Posterior vena cava (tissue), 2 donors: ENCODE results near the gene PRKCH. TPM values are rescaled to one million over a fixed set of nuclear protein-coding genes. Genes with fewer than 3 reads are reported as not detected.

Source experiments
- DNase-seq: peaks from one replicate; pipeline ENCODE4 v3.0.0-alpha.2; 2020; ENCODE audit warnings: low spot score
- intact Hi-C, 2 donors: fragments of 100-400 bp; cut with DNase I; formaldehyde crosslinking; loops; one replicate each; pipeline versions ENCODE4 v1.14.1 to v1.14.2; 2022 to 2023
- total RNA-seq, 2 donors: library from RNA; stranded (reverse); fragmentation: NEBNext Ultra II Directional; extraction: Animal tissue kit (Norgen Biotek cat#: 25700); gene quantifications; one replicate each; pipeline ENCODE4 v1.2.1, GENCODE V29; 2021
- donor health status: DM: yes; HTN: yes; CAD: no.
- donor health status: DM: yes; HTN: yes; CAD: no.

Gene PRKCH
- total RNA-seq, 2 donors from 2014 or later, result 37.3 to 37.5 TPM

DNA sequence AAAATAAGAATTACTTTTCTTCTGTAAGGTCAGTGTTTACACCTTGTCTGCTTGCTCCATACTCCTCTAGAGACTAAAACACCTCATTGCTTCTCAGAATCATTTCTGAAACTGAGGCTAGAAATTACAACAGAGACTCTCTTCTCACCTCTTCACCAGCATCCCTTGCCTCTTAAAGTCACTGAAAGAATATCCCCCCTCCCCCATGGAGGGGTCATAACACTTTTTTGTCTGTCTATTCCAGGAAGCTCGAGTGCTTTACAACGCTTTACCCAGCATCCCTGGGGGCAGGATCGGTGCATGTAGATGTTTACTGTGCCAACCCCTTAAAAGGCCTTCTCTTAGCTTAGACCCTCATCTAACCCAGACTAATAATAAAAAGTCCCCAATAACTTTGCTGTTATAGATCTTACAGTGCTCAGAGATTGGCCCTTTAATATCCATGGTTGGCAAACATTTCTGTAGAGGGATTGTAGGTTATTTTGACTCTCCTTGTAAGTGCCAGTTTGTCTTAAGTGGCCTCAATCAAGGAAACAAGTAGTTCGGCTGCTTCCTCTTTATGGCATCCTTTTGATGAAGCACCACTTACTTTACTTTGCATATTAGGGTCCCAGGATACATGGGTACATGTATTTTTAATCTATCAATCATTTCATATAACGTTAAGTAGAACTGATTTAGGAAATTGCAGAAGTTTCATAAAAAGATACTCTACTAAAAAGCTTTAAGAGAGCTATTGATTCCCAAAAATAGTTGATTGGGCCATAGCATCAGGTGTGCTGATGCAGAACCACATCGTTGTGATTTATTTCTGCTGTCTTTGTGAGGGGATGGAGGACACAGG, 29.3 kb downstream of the PRKCH start:
- intact Hi-C loops, result no loop called here
- DNase-seq, result no peak

DNA sequence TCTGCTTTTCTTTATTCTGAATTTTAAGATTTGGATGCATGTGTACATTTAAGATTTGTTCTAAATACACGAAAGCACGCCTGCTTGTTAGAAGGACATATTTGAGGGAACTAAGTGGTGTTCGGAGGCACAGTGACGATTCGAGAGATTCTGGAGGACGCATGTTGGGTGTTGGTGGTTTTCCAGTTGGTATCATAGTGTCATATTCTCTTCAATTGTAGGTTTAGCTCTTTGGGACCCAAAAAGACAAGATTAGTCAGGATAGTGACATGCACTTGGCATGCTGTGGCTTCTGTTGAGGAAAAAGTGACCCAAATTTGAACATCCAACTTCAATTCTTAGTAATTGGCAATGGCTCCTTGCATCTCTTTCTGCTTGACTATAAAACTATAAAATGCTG, 30.1 kb downstream of the PRKCH start:
- no peak for DNase-seq
- intact Hi-C loops, result no loop called here

DNA sequence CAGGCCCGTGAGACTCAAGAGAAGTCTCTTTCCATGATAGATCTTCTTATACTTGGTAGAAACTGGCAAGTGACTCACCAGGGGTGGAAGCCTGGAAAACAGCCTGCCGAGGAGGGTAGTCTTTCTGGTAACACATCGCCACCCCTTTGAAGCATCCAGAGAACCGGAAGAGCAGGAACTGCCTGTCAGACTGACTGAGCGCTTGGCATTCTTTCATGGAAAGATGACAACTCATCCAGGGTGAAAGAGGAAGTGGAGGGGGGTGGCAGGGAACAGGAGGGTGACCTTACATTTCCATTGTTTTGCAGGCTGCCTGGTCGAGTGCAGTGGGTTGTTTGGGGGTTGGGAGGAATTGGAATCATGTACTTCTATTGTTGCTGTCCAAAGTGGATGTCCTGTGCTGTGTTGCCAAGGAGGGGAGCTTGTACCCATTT, 34.5 kb downstream of the PRKCH start:
- no peak for DNase-seq
- intact Hi-C loops, result no loop called here

DNA sequence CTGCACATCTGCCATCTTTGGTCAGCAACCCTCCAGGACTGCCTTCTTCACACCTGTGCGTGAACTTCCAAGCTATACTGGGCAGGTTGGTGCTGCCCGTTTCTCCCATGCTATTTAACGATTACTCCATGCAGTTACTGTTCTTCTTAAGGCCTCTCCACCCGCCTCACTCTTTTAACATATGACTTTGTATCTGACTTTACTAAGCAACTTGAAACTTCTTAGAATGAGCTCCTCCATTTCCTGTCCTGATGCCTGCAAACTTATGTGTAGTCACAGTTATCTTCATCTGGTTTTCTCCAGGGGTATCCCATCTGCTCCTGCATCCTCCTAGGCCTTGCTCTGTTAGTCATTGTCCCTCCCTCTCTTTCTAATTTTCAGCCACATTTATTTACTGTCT, 35.7 kb downstream of the PRKCH start:
- DNase-seq, result no peak
- intact Hi-C loops, result no loop called here

DNA sequence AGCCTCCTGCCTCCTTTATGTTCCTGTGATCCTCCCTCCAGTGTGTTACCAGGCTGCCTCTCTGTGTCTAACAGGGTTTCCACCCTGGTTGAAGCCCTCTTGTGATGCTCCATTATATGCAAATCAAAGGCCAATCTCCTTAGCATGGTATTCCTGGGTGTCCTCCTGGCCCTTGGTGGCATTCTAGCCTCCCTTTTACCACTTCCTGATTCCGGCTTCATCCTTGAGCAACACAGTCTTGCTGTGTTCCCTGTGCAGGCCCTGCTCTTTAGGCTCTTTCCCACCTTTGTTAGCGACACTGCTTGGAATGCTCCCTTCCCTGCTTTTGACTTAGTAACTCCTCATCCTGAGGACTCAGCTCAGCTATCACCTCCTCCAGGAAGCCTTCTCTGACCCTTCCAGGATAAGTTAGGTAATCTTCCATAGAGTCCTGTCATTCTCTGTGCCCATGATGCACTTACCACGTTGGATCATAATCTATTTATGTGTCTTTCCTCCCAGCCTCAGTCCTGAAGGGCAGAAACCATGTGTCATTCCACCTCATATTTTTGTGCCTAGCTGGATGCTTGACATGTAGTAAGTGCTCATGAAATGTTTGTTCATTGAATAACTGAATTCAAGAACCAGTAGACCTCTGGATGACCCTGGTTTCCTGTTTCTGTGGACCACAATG, 37.3 kb downstream of the PRKCH start:
- intact Hi-C loops, result no loop called here
- DNase-seq, result no peak

DNA sequence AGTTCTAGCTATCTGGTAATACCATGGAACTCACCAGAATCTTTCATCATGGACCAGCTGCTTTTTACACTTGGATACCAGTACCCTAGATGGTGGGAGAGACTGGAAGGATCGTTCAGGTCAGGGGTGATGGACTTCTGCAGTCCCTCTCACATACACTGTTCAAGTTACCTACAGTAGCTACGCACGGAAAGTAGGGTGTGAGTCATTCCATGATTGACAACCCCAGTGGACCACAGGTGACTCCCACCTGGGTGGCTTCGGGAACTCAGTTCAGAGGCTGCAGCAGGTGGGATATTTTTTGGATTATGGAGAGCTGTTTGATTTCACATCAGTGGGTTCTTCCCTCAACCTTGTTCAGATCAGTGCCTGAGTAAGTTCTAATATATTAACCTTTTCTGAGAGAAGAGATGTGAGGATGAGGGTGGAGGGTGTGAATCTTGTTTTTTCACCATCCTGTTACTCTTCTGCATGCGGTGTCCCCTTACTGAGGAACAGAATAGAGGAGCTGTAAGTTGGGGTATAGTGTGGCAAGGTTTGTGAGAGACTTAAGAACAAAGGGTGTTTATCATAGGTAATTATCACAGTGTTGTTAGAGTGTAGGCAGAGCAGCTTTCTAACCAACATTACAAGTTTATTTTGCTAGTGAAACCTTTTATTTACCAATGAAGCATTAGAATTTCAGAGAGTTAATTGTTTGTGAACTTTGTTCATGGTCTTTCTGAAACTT, 39.6 kb downstream of the PRKCH start:
- no peak for DNase-seq
- intact Hi-C loops, result no loop called here

DNA sequence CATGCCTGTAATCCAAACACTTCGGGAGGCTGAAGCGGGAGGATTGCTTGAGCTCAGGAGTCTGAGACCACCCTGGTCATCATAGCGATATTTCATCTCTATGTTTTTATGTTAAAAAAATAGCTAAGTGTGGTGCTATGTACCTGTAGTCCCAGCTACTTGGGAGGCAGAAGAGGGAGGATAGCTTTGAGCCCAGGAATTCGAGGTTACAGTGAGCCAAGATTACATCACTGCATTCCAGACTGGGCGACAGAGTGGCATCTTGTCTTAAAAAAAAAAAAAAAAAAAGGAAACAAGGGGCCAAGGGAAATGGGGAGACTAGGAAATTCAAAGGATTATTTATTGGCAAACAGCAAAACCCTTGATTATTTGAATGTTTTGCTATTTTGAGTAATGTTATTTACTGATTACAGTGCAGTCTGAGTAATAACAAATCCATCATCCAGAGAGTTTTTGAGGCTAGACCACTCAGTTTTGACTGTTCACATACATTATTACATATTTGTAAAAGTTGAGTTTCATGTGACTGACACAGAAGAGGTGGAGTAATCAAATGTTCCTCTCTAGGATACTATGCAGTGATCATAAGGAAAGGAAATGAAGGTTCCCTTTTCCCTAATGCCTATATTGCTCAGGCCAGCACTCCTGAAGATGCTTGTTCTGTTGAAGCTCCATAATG, 40.8 kb downstream of the PRKCH start:
- intact Hi-C loops, result no loop called here
- no peak for DNase-seq

DNA sequence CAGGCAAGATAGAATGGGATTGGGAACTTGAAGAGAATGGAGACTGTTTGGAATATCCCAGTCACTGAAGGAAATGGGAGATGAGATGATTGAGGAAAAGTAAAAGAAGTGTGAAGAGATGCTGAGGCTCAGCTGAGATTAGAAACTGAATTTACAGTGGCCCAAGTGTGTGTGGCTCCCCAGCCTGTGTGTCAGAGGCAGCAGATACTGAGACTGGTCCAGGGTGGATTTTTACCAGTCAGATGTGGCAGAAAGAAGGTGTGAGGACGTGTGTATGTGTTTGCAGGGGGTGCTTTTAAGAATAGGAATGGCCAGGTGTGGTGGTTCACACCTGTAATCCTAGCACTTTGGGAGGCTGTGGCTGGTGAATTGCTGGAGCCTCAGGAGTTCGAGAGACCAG, 42.9 kb downstream of the PRKCH start:
- intact Hi-C loops, result no loop called here
- no peak for DNase-seq

DNA sequence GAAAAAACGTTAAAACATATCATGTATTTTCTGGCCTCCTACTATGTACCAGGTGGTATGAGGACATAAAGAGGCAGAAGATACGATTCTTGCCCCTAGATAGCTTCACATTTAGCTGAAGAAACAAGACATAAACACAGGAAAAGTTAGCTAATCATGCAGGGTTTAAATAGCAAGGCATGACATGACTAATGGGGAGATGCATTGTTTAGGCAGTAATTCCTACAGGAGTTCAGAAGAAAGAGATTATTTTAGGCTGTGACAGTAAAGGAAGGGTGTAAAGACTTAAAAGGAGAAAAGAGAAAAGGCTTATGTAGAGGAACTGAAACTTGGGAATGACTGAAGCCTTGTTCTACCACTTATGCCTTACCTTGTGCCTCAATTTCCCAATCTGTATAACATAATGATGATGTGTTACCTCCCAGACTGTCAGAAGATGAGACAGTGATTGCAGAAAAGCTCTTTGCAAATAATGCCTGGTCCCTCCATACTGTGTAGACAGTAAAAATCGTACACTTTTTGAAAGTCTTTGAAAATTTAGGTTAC, 44.4 kb downstream of the PRKCH start:
- no peak for DNase-seq
- intact Hi-C loops, result no loop called here

DNA sequence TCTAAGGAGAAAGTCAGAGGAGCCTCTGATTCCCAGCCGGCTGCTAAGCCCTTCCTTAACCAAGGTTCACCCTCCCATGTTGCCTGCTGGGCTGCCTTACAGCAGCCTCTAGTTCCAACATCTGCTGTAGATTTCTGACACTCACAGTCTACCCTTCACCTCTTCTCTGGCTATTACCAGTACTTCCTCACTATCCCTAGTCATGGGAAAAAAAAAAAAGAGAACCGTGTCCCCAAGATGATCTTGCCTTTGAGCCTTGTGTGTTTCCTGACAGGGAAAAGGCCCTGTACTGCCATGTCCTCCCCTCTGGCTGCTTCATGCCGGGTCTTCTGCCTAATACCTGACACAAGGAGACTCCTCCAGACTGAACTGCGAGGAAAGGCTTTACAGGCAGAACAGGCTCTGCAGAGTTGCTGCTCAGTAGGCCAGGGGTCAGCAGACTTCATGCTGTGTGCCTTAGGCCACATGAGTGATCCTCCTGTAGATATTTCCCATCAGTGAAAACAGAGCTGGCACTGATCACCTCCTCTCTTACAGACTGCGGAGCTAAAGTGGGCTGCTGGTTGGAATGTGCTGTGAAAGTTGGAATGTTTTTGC, 46.8 kb downstream of the PRKCH start:
- DNase-seq, result no peak
- intact Hi-C loops, result no loop called here

DNA sequence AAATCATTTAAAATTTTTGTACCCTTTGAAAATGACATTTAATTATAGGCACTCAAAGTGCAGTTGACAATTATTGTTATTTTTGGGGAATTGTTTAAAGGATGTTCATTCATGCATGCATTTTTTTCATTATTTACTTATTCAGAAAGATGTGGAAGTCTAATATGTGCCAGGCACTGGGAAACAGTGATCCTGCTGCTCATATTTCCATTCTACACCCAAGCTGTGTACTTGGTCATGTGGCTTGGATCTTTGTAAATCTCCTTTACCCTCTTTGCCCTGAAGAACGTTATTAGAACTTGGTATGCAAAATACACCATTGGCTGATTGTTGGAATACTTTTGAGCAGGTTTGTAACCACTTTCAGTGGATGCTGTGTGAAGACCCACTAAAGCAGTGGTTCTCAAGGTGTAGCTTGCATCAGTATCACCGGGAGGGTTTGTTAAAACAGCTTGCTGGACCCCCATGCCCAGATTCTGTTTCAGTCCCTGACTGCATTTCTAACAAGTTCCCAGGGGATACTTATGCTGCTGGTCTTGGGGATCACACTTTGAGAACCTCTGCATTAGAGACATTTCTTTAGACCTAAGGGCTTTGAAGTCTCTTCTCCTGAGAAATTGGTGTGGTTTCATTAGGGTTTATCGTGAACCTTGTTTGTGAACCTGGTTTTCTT, 47.5 kb downstream of the PRKCH start:
- intact Hi-C loops, result no loop called here
- DNase-seq, result no peak

DNA sequence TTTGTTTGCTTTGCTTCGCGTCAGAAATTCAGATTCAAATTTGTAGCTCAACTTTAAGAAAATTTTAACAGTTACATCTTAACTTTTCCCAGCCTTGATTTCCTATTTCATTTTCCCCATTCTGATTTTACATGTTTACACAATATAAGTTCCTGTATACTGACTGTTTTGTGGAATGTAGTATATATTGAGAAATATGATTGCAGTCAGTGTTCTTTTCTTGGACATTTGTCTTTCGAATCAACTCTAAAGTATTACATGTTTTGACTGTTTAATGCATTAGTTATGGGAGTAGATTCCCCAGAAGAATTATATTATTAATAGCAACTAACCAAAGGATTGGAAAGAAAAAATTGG, 48.1 kb downstream of the PRKCH start:
- no peak for DNase-seq
- intact Hi-C loops, result no loop called here

DNA sequence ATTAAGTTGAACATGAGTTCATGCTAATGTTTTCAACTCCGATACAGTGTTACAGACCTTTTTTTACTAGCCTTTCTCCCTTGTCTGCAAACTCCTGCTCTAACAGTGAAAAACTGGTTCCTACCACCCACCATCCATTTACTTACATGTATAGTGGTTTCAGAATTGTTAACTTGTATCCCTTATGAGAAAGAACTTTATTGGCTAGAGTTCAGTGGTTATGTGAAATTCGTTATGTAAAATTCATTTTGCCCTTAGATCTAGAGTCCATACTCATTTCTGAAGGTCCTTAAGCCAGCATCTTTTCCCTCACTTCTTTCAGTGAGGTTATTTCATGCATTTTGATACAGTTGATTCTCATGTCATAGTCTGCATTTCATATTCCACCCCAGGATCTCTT, 51.0 kb downstream of the PRKCH start:
- intact Hi-C loops, result no loop called here
- DNase-seq, result no peak

DNA sequence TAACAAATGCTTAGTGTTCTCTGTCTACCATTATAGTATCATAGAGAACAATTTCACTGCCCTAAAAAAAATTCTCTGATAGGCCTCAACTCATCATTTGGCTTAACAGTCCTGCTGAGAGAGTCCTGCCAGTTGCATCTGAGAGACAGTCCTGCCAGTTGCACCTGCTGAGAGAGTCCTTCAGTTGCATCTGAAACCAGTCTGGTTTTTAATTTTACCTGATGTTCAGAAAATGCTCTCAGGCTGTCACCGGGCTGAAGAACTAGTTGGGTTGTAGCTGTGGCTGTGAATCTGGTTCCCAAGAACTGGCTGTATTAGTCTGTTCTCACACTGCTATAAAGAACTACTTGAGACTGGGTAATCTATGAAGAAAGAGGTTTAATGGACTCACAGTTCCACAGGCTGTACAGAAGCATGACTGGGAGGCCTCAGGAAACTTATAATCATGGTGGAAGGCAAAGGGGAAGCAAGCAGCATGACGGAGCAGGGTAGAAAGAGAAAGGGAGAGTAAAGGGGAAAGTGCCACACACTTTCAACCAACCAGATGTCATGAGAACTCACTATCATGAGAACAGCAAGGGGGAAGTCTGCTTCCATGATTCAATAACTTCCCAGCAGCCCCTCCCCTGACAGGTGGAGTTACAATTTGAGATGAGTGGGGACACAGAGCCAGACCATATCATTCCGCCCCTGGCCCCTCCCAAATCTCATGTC, 51.6 kb downstream of the PRKCH start:
- intact Hi-C loops, result no loop called here
- no peak for DNase-seq

DNA sequence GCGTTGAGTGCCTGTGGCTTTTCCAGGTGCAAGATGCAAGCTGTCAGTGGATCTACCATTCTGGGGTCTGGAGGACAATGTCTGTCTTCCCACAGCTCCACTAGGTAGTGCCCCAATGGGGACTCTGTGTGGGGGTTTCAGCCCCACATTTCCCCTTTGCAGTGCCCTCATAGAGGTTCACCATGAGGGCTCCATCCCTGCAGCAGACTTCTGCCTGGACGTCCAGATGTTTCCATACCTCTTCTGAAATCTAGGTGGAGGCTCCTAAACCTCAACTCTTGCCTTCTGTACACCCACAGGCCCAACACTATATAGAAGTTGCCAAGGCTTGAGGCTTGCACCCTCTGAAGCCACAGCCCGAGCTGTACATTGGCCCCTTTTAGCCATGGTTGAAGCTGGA, 52.9 kb downstream of the PRKCH start:
- intact Hi-C loops, result no loop called here

DNA sequence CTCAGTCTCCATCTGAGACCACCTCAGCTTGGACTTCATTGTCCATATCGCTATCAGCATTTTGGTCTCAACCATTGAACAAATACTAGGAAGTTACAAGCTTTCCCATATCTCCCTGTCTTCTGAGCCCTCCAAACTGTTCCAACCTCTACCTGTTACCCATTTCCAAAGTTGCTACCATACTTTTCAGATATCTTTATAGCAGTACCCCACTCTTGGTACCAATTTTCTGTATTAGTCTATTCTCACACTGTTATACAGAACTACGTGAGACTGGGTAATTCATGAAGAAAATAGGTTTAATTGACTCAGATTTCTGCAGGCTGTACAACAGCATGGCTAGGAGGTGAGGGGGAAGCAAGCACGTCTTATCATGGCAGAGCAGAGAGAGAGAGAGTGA, 53.8 kb downstream of the PRKCH start:
- intact Hi-C loops, result no loop called here
- no peak for DNase-seq

More for the DNA sequence above, 52.9 kb downstream of the PRKCH start:
- no peak for DNase-seq

DNA sequence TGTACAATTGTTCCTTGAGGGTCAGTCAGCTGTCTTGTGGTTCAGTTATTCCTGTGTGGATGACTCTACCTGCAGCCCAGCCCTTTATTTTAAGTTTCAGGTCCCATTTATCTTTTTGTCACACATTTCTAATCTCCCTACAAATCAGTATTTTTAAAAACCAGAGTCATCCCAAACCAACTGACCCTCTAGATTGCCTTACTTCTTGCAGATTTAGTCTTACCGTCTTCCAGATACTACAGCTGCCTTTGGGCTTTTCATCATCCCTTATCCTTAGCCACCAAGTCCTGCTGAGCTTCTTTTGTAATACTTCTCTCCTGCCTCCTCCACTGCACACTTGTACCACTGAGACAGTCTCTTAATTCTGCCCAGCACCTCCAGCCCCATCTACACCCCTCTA, 54.9 kb downstream of the PRKCH start:
- intact Hi-C loops, result no loop called here
- DNase-seq, result no peak

DNA sequence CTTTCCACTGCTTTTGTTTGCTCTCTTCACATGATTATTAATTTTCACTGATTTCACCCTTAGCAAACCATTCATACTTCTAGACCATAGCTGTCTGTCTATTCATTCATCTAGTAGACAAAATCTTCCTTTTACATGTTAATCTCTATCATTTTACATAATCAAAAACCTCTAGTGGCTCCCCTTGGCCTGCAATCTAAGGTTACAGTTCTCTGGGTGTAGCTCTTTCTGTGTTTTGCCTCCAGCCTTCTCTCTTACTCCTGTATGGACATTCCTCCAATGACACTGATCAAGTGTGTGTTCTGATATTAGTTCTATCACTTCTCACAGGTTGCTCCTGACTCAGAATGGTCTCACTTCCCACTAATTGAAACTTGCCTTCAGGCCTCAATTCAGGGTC, 56.4 kb downstream of the PRKCH start:
- intact Hi-C loops, result no loop called here
- no peak for DNase-seq
